ENCODE results near the gene FBXL7.

The FBXL7 gene

GRCh38 chr5:15601853-15602252 lies 101.9 kb downstream of the FBXL7 start:
- no peaks in the 10 kb centered on the region for H3K4me1 ChIP-seq (ENCODE audit: control insufficient read depth in 2 of 2, insufficient read depth in 2 of 2, low read length in 2 of 2)
- no peak overlapping the region for H3K4me3 ChIP-seq (ENCODE audit: low read length in 2 of 2)
- H3K36me3 ChIP-seq (ENCODE audit: control insufficient read depth in 2 of 2, insufficient read depth in 2 of 2, low read length in 2 of 2): no peaks in the 10 kb centered on the region
- H3K9me3 ChIP-seq (ENCODE audit: control insufficient read depth in 2 of 2, low read length in 2 of 2): no peaks in the 10 kb centered on the region
- H3K9ac ChIP-seq (ENCODE audit: low read depth in 1 of 2, low read length in 2 of 2): no peak overlapping the region
- no peak overlapping the region for H3K27ac ChIP-seq (ENCODE audit: low read depth in 2 of 2, low read length in 2 of 2)
- H3K27me3 ChIP-seq (ENCODE audit: control insufficient read depth in 2 of 2, insufficient read depth in 2 of 2, low read length in 2 of 2): no peaks in the 10 kb centered on the region

GRCh38 chr5:15604986-15605385 lies 105.0 kb downstream of the FBXL7 start:
- Histone ChIP-seq H3K27ac (ENCODE audit: low read depth in 2 of 2, low read length in 2 of 2) (no peak overlapping the region), H3K9ac (ENCODE audit: low read depth in 1 of 2, low read length in 2 of 2) (no peak overlapping the region)

GRCh38 chr5:15606197-15606596 lies 106.2 kb downstream of the FBXL7 start:
- Histone ChIP-seq H3K36me3 (ENCODE audit: control insufficient read depth in 2 of 2, insufficient read depth in 2 of 2, low read length in 2 of 2) (no peaks in the 10 kb centered on the region), H3K9me3 (ENCODE audit: control insufficient read depth in 2 of 2, low read length in 2 of 2) (no peaks in the 10 kb centered on the region), H3K27me3 (ENCODE audit: control insufficient read depth in 2 of 2, insufficient read depth in 2 of 2, low read length in 2 of 2) (no peaks in the 10 kb centered on the region), H3K4me3 (ENCODE audit: low read length in 2 of 2) (no peak overlapping the region), H3K4me1 (ENCODE audit: control insufficient read depth in 2 of 2, insufficient read depth in 2 of 2, low read length in 2 of 2) (no peaks in the 10 kb centered on the region), H3K9ac (ENCODE audit: low read depth in 1 of 2, low read length in 2 of 2) (no peak overlapping the region), H3K27ac (ENCODE audit: low read depth in 2 of 2, low read length in 2 of 2) (no peak overlapping the region)

More at GRCh38 chr5:15604986-15605385, 105.0 kb downstream of the FBXL7 start:
- no peaks in the 10 kb centered on the region for H3K9me3 ChIP-seq (ENCODE audit: control insufficient read depth in 2 of 2, low read length in 2 of 2)
- no peaks in the 10 kb centered on the region for H3K4me1 ChIP-seq (ENCODE audit: control insufficient read depth in 2 of 2, insufficient read depth in 2 of 2, low read length in 2 of 2)
- H3K36me3 ChIP-seq (ENCODE audit: control insufficient read depth in 2 of 2, insufficient read depth in 2 of 2, low read length in 2 of 2): no peaks in the 10 kb centered on the region
- H3K27me3 ChIP-seq (ENCODE audit: control insufficient read depth in 2 of 2, insufficient read depth in 2 of 2, low read length in 2 of 2): no peaks in the 10 kb centered on the region
- H3K4me3 ChIP-seq (ENCODE audit: low read length in 2 of 2): no peak overlapping the region

- no peak overlapping the region for H3K27ac ChIP-seq (ENCODE audit: low read depth in 2 of 2, low read length in 2 of 2)
- H3K9me3 ChIP-seq (ENCODE audit: control insufficient read depth in 2 of 2, low read length in 2 of 2): no peaks in the 10 kb centered on the region
- no peak overlapping the region for H3K4me3 ChIP-seq (ENCODE audit: low read length in 2 of 2)
- H3K36me3 ChIP-seq (ENCODE audit: control insufficient read depth in 2 of 2, insufficient read depth in 2 of 2, low read length in 2 of 2): no peaks in the 10 kb centered on the region
- H3K9ac ChIP-seq (ENCODE audit: low read depth in 1 of 2, low read length in 2 of 2): no peak overlapping the region
- no peaks in the 10 kb centered on the region for H3K27me3 ChIP-seq (ENCODE audit: control insufficient read depth in 2 of 2, insufficient read depth in 2 of 2, low read length in 2 of 2)
- H3K4me1 ChIP-seq (ENCODE audit: control insufficient read depth in 2 of 2, insufficient read depth in 2 of 2, low read length in 2 of 2): no peaks in the 10 kb centered on the region
Measured at GRCh38 chr5:15607076-15607475, 107.1 kb downstream of the FBXL7 start.

GRCh38 chr5:15609076-15609725 lies 109.2 kb downstream of the FBXL7 start:
- no peaks in the 10 kb centered on the region for H3K9me3 ChIP-seq (ENCODE audit: control insufficient read depth in 2 of 2, low read length in 2 of 2)
- no peak overlapping the region for H3K27ac ChIP-seq (ENCODE audit: low read depth in 2 of 2, low read length in 2 of 2)
- no peaks in the 10 kb centered on the region for H3K4me1 ChIP-seq (ENCODE audit: control insufficient read depth in 2 of 2, insufficient read depth in 2 of 2, low read length in 2 of 2)
- H3K4me3 ChIP-seq (ENCODE audit: low read length in 2 of 2): no peak overlapping the region
- no peaks in the 10 kb centered on the region for H3K36me3 ChIP-seq (ENCODE audit: control insufficient read depth in 2 of 2, insufficient read depth in 2 of 2, low read length in 2 of 2)
- no peaks in the 10 kb centered on the region for H3K27me3 ChIP-seq (ENCODE audit: control insufficient read depth in 2 of 2, insufficient read depth in 2 of 2, low read length in 2 of 2)
- H3K9ac ChIP-seq (ENCODE audit: low read depth in 1 of 2, low read length in 2 of 2): no peak overlapping the region

- H3K9me3 ChIP-seq (ENCODE audit: control insufficient read depth in 2 of 2, low read length in 2 of 2): no peaks in the 10 kb centered on the region
Measured at GRCh38 chr5:15610216-15610615, 110.2 kb downstream of the FBXL7 start.

GRCh38 chr5:15611008-15611407 lies 111.0 kb downstream of the FBXL7 start:
- no peaks in the 10 kb centered on the region for H3K27me3 ChIP-seq (ENCODE audit: control insufficient read depth in 2 of 2, insufficient read depth in 2 of 2, low read length in 2 of 2)
- no peaks in the 10 kb centered on the region for H3K9me3 ChIP-seq (ENCODE audit: control insufficient read depth in 2 of 2, low read length in 2 of 2)
- H3K9ac ChIP-seq (ENCODE audit: low read depth in 1 of 2, low read length in 2 of 2): no peak overlapping the region
- H3K4me3 ChIP-seq (ENCODE audit: low read length in 2 of 2): no peak overlapping the region
- no peak overlapping the region for H3K27ac ChIP-seq (ENCODE audit: low read depth in 2 of 2, low read length in 2 of 2)
- H3K36me3 ChIP-seq (ENCODE audit: control insufficient read depth in 2 of 2, insufficient read depth in 2 of 2, low read length in 2 of 2): no peaks in the 10 kb centered on the region
- H3K4me1 ChIP-seq (ENCODE audit: control insufficient read depth in 2 of 2, insufficient read depth in 2 of 2, low read length in 2 of 2): no peaks in the 10 kb centered on the region

More at GRCh38 chr5:15610216-15610615, 110.2 kb downstream of the FBXL7 start:
- H3K4me1 ChIP-seq (ENCODE audit: control insufficient read depth in 2 of 2, insufficient read depth in 2 of 2, low read length in 2 of 2): no peaks in the 10 kb centered on the region
- no peak overlapping the region for H3K4me3 ChIP-seq (ENCODE audit: low read length in 2 of 2)
- no peaks in the 10 kb centered on the region for H3K36me3 ChIP-seq (ENCODE audit: control insufficient read depth in 2 of 2, insufficient read depth in 2 of 2, low read length in 2 of 2)
- H3K9ac ChIP-seq (ENCODE audit: low read depth in 1 of 2, low read length in 2 of 2): no peak overlapping the region
- no peaks in the 10 kb centered on the region for H3K27me3 ChIP-seq (ENCODE audit: control insufficient read depth in 2 of 2, insufficient read depth in 2 of 2, low read length in 2 of 2)
- H3K27ac ChIP-seq (ENCODE audit: low read depth in 2 of 2, low read length in 2 of 2): no peak overlapping the region

- H3K27me3 ChIP-seq (ENCODE audit: control insufficient read depth in 2 of 2, insufficient read depth in 2 of 2, low read length in 2 of 2): no peaks in the 10 kb centered on the region
- no peak overlapping the region for H3K9ac ChIP-seq (ENCODE audit: low read depth in 1 of 2, low read length in 2 of 2)
- H3K4me3 ChIP-seq (ENCODE audit: low read length in 2 of 2): no peak overlapping the region
- H3K4me1 ChIP-seq (ENCODE audit: control insufficient read depth in 2 of 2, insufficient read depth in 2 of 2, low read length in 2 of 2): no peaks in the 10 kb centered on the region
- no peaks in the 10 kb centered on the region for H3K36me3 ChIP-seq (ENCODE audit: control insufficient read depth in 2 of 2, insufficient read depth in 2 of 2, low read length in 2 of 2)
- H3K27ac ChIP-seq (ENCODE audit: low read depth in 2 of 2, low read length in 2 of 2): no peak overlapping the region
- no peaks in the 10 kb centered on the region for H3K9me3 ChIP-seq (ENCODE audit: control insufficient read depth in 2 of 2, low read length in 2 of 2)
Measured at GRCh38 chr5:15612915-15613635, 113.1 kb downstream of the FBXL7 start.

- H3K27ac ChIP-seq (ENCODE audit: low read depth in 2 of 2, low read length in 2 of 2): no peak overlapping the region
- no peaks in the 10 kb centered on the region for H3K36me3 ChIP-seq (ENCODE audit: control insufficient read depth in 2 of 2, insufficient read depth in 2 of 2, low read length in 2 of 2)
- no peak overlapping the region for H3K4me3 ChIP-seq (ENCODE audit: low read length in 2 of 2)
- H3K27me3 ChIP-seq (ENCODE audit: control insufficient read depth in 2 of 2, insufficient read depth in 2 of 2, low read length in 2 of 2): no peaks in the 10 kb centered on the region
- no peaks in the 10 kb centered on the region for H3K4me1 ChIP-seq (ENCODE audit: control insufficient read depth in 2 of 2, insufficient read depth in 2 of 2, low read length in 2 of 2)
- H3K9ac ChIP-seq (ENCODE audit: low read depth in 1 of 2, low read length in 2 of 2): no peak overlapping the region
- no peaks in the 10 kb centered on the region for H3K9me3 ChIP-seq (ENCODE audit: control insufficient read depth in 2 of 2, low read length in 2 of 2)
Measured at GRCh38 chr5:15614679-15615078, 114.7 kb downstream of the FBXL7 start.

- Histone ChIP-seq H3K27ac (ENCODE audit: low read depth in 2 of 2, low read length in 2 of 2) (no peak overlapping the region), H3K36me3 (ENCODE audit: control insufficient read depth in 2 of 2, insufficient read depth in 2 of 2, low read length in 2 of 2) (no peaks in the 10 kb centered on the region), H3K9me3 (ENCODE audit: control insufficient read depth in 2 of 2, low read length in 2 of 2) (no peaks in the 10 kb centered on the region), H3K27me3 (ENCODE audit: control insufficient read depth in 2 of 2, insufficient read depth in 2 of 2, low read length in 2 of 2) (no peaks in the 10 kb centered on the region), H3K4me3 (ENCODE audit: low read length in 2 of 2) (no peak overlapping the region), H3K4me1 (ENCODE audit: control insufficient read depth in 2 of 2, insufficient read depth in 2 of 2, low read length in 2 of 2) (no peaks in the 10 kb centered on the region), H3K9ac (ENCODE audit: low read depth in 1 of 2, low read length in 2 of 2) (no peak overlapping the region)
Measured at GRCh38 chr5:15615859-15616258, 115.9 kb downstream of the FBXL7 start.

Data from mucosa of rectum (tissue), 2 donors.